ENCODE data around the gene RNF186. TPM values are rescaled to one million over a fixed set of nuclear protein-coding genes. Genes with fewer than 3 reads are reported as not detected.

The RNF186 gene
- polyA plus RNA-seq, 1 of the 3 experiments (the other 2 are of a cell fraction), result not detected

GRCh38 chr1:19825298-19825697, 10.2 kb upstream of the RNF186 start:
- POLR2A ChIA-PET, result no interaction called here
- no peaks in the 10 kb centered on the region for H3K36me3 ChIP-seq (replicated peaks in 1 of 2; ENCODE audit: control insufficient read depth in 1 of 2, insufficient read depth in 2 of 2, low read length in 1 of 2)
- H4K20me1 ChIP-seq (ENCODE audit: insufficient read depth), result no peaks in the 10 kb centered on the region
- H3K9me2 ChIP-seq, result no peaks in the 10 kb centered on the region
- H3F3A ChIP-seq (replicated peaks; ENCODE audit: insufficient read depth), result no peaks in the 10 kb centered on the region
- TF ChIP-seq, protein P1, sequence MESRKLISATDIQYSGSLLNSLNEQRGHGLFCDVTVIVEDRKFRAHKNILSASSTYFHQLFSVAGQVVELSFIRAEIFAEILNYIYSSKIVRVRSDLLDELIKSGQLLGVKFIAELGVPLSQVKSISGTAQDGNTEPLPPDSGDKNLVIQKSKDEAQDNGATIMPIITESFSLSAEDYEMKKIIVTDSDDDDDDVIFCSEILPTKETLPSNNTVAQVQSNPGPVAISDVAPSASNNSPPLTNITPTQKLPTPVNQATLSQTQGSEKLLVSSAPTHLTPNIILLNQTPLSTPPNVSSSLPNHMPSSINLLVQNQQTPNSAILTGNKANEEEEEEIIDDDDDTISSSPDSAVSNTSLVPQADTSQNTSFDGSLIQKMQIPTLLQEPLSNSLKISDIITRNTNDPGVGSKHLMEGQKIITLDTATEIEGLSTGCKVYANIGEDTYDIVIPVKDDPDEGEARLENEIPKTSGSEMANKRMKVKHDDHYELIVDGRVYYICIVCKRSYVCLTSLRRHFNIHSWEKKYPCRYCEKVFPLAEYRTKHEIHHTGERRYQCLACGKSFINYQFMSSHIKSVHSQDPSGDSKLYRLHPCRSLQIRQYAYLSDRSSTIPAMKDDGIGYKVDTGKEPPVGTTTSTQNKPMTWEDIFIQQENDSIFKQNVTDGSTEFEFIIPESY (IDR thresholded peaks at IDR 0.05; ENCODE audit: borderline replicate concordance, low read depth), result no peak
- no peak for DNase-seq
- no peak overlapping the region for H3K27ac ChIP-seq (ENCODE audit: low read depth in 2 of 2, low read length in 1 of 2)
- no peak overlapping the region for H2AFZ ChIP-seq (ENCODE audit: low read depth)
- no peak overlapping the region for H3K4me3 ChIP-seq (ENCODE audit: low read depth in 2 of 2, low read length in 1 of 2)
- CTCF ChIA-PET, result interaction anchor here (0.9 to 1.1 kb wide), 2 partner anchors 14 to 121 kb away, joined by 3 read pairs; no protein-coding TSS in a partner anchor
- no peaks in the 10 kb centered on the region for H3K9me3 ChIP-seq
- H3K27me3 ChIP-seq (ENCODE audit: insufficient read depth), result no peaks in the 10 kb centered on the region
- 39% methylated on average over 6 of the region's 6 CpGs for WGBS (ENCODE audit: low lambda C conversion rate)
- H3K4me1 ChIP-seq (ENCODE audit: control insufficient read depth in 1 of 2, insufficient read depth in 2 of 2, low read depth in 1 of 2, low read length in 1 of 2), result no peaks in the 10 kb centered on the region
- no peak overlapping the region for H3K4me2 ChIP-seq
- no peak overlapping the region for H3K9ac ChIP-seq
- H3K79me2 ChIP-seq (ENCODE audit: insufficient read depth), result no peaks in the 10 kb centered on the region

GRCh38 chr1:19824541-19824940, 9.5 kb upstream of the RNF186 start:
- no peaks in the 10 kb centered on the region for H3K9me3 ChIP-seq
- H3K4me2 ChIP-seq, result no peak overlapping the region
- no peaks in the 10 kb centered on the region for H4K20me1 ChIP-seq (ENCODE audit: insufficient read depth)
- H3K9me2 ChIP-seq, result no peaks in the 10 kb centered on the region
- CTCF ChIA-PET, result interaction anchor here (1.0 to 1.6 kb wide), 3 partner anchors 13 to 120 kb away, joined by 3 to 4 read pairs (median 4); no protein-coding TSS in a partner anchor
- H3K27ac ChIP-seq (ENCODE audit: low read depth in 2 of 2, low read length in 1 of 2), result no peak overlapping the region
- H3K27me3 ChIP-seq (ENCODE audit: insufficient read depth), result no peaks in the 10 kb centered on the region
- peaks cover 0 to 2% of the 10 kb centered on the region in 2 experiments; a peak in 1 of 4 replicates for H3K4me1 ChIP-seq (ENCODE audit: control insufficient read depth in 1 of 2, insufficient read depth in 2 of 2, low read depth in 1 of 2, low read length in 1 of 2)
- H2AFZ ChIP-seq (ENCODE audit: low read depth), result no peak overlapping the region
- H3K36me3 ChIP-seq (replicated peaks in 1 of 2; ENCODE audit: control insufficient read depth in 1 of 2, insufficient read depth in 2 of 2, low read length in 1 of 2), result no peaks in the 10 kb centered on the region
- no peaks in the 10 kb centered on the region for H3K79me2 ChIP-seq (ENCODE audit: insufficient read depth)
- TF ChIP-seq USF1 (IDR thresholded peaks at IDR 0.05; ENCODE audit: borderline replicate concordance, low read depth) (no peak), ELF1 (IDR thresholded peaks at IDR 0.05) (no peak), NFIC (IDR thresholded peaks at IDR 0.05; ENCODE audit: borderline replicate concordance) (no peak), RCOR1 (IDR thresholded peaks at IDR 0.05; ENCODE audit: low read length) (no peak), CTCF (IDR thresholded peaks at IDR 0.05) (no peak), GATA2 (CRISPR knock-in tag; IDR thresholded peaks at IDR 0.05) (no peak), CHD2 (IDR thresholded peaks at IDR 0.05; ENCODE audit: low read length, partially characterized antibody) (no peak), RFX5 (IDR thresholded peaks at IDR 0.05; ENCODE audit: low read length) (no peak), YY1 (IDR thresholded peaks at IDR 0.05; ENCODE audit: low read depth) (no peak)
- TF ChIP-seq, protein P2, sequence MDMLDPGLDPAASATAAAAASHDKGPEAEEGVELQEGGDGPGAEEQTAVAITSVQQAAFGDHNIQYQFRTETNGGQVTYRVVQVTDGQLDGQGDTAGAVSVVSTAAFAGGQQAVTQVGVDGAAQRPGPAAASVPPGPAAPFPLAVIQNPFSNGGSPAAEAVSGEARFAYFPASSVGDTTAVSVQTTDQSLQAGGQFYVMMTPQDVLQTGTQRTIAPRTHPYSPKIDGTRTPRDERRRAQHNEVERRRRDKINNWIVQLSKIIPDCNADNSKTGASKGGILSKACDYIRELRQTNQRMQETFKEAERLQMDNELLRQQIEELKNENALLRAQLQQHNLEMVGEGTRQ (IDR thresholded peaks at IDR 0.05; ENCODE audit: borderline replicate concordance, low read depth, low read length), result no peak
- TF ChIP-seq, protein P3, sequence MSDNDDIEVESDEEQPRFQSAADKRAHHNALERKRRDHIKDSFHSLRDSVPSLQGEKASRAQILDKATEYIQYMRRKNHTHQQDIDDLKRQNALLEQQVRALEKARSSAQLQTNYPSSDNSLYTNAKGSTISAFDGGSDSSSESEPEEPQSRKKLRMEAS (IDR thresholded peaks at IDR 0.05; ENCODE audit: low read depth), result no peak
- TF ChIP-seq, protein P4, sequence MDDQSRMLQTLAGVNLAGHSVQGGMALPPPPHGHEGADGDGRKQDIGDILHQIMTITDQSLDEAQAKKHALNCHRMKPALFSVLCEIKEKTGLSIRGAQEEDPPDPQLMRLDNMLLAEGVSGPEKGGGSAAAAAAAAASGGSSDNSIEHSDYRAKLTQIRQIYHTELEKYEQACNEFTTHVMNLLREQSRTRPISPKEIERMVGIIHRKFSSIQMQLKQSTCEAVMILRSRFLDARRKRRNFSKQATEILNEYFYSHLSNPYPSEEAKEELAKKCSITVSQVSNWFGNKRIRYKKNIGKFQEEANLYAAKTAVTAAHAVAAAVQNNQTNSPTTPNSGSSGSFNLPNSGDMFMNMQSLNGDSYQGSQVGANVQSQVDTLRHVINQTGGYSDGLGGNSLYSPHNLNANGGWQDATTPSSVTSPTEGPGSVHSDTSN (IDR thresholded peaks at IDR 0.05), result no peak
- no peak overlapping the region for H3K4me3 ChIP-seq (ENCODE audit: low read depth in 2 of 2, low read length in 1 of 2)
- 49% methylated on average over 4 of the region's 4 CpGs for WGBS (ENCODE audit: low lambda C conversion rate)
- no peaks in the 10 kb centered on the region for H3F3A ChIP-seq (replicated peaks; ENCODE audit: insufficient read depth)
- no peak overlapping the region for H3K9ac ChIP-seq
- POLR2A ChIA-PET, result no interaction called here
- DNase-seq, result no peak

Data from SK-N-SH (cell line).